GM12878 (cell line): ENCODE data around the gene ZNF473. TPM values are rescaled to one million over a fixed set of nuclear protein-coding genes. Genes with fewer than 3 reads are reported as not detected.

Experiments
- ATAC-seq: fragments of 200-7000 bp; cut with Tn5 transposase; 3 replicates; pipeline ENCODE4 v1.9.1; 2020; ENCODE audit warnings: mild to moderate bottlenecking, moderate library complexity
- BruUV-seq: library from RNA; stranded (reverse); fragments of 400-500 nt; replicated peaks from 2 replicates; lab custom pipeline; 2021; lab: Mats Ljungman, UMichigan
- CTCF ChIA-PET: fragments of 300-600 bp; sonication (Branson Sonifier 250); formaldehyde crosslinking; extraction: SDS; loops from one replicate; lab custom pipeline; 2021; ENCODE audit warnings: inconsistent platforms; lab: Yijun Ruan, JAX
- POLR2A ChIA-PET: fragments of 350-600 bp; formaldehyde crosslinking; extraction: SDS; loops from one replicate; lab custom pipeline; 2021; ENCODE audit warnings: inconsistent platforms; lab: Charles Lee
- RAD21 ChIA-PET: fragments of 300-600 bp; sonication (Branson Sonifier 250); formaldehyde crosslinking; loops from one replicate; lab custom pipeline; 2023; ENCODE audit warnings: antibody characterized with exemption; ENCODE audit not compliant: unreplicated experiment; lab: Charles Lee
- SMC1A ChIA-PET: fragments of 300-600 bp; sonication (Branson Sonifier 250); formaldehyde crosslinking; loops from one replicate; lab custom pipeline; 2023; ENCODE audit not compliant: unreplicated experiment, uncharacterized antibody; lab: Charles Lee
- DNase-seq: peaks from one replicate; pipeline ENCODE4 v3.0.0-alpha.2; 2011; ENCODE audit warnings: low read depth, low spot score
- FAIRE-seq: peaks from 3 replicates; lab custom pipeline; 2011; peaks lifted over from hg19 to GRCh38; lab: Jason Lieb, UNC
- H2AFZ ChIP-seq: 2 replicates; pipeline ENCODE4 v1.6.0; 2011; ENCODE audit warnings: low read depth, low read length, control low read depth; ENCODE audit not compliant: control insufficient read depth
- H3K27ac ChIP-seq: 2 replicates; pipeline ENCODE4 v1.5.1; 2011; ENCODE audit warnings: control low read depth; ENCODE audit not compliant: control insufficient read depth, insufficient read depth
- H3K27me3 ChIP-seq, 2 experiments: replicated peaks in 1 of 2; 2 replicates each; pipeline versions ENCODE4 v1.6.0 to v1.6.1; 2011; ENCODE audit warnings: low read length in 1 of 2; ENCODE audit not compliant: control insufficient read depth in 2 of 2, insufficient read depth in 2 of 2
- H3K36me3 ChIP-seq, 2 experiments: 2 replicates each; pipeline ENCODE4 v1.5.1; 2011; ENCODE audit warnings: low read length in 1 of 2; ENCODE audit not compliant: control insufficient read depth in 2 of 2, insufficient read depth in 2 of 2
- H3K4me1 ChIP-seq: 2 replicates; pipeline ENCODE4 v1.6.1; 2011; ENCODE audit warnings: mild to moderate bottlenecking, low read length, moderate library complexity, mixed read lengths; ENCODE audit not compliant: control insufficient read depth, insufficient read depth
- H3K4me2 ChIP-seq: 2 replicates; pipeline ENCODE4 v1.6.0; 2011; ENCODE audit warnings: control low read depth; ENCODE audit not compliant: control insufficient read depth, insufficient read depth
- H3K4me3 ChIP-seq: fragments of 200-600 bp; sonication (generic); 2 replicates; pipeline ENCODE4 v1.5.1; 2016
- H3K79me2 ChIP-seq: 2 replicates; pipeline ENCODE4 v1.6.0; 2011; ENCODE audit warnings: low read length; ENCODE audit not compliant: control insufficient read depth, insufficient read depth
- H3K9ac ChIP-seq: 2 replicates; pipeline ENCODE4 v1.8.0; 2011; ENCODE audit warnings: low read length, control low read depth, mixed read lengths; ENCODE audit not compliant: control insufficient read depth, insufficient read depth
- H3K9me3 ChIP-seq: replicated peaks from 3 replicates; pipeline ENCODE4 v1.5.1; 2011; ENCODE audit warnings: mild to moderate bottlenecking, low read length; ENCODE audit not compliant: control insufficient read depth, insufficient read depth
- H4K20me1 ChIP-seq: 2 replicates; pipeline ENCODE4 v1.6.0; 2011; ENCODE audit not compliant: control insufficient read depth, insufficient read depth
- BACH1 ChIP-seq: fragments of 450-650 bp; IDR thresholded peaks from 2 replicates; pipeline ENCODE4 v1.6.1; 2017; ENCODE audit warnings: mild to moderate bottlenecking, borderline replicate concordance
- PML ChIP-seq: IDR thresholded peaks from 2 replicates; pipeline ENCODE4 v1.6.1; 2012; ENCODE audit warnings: low read length, inconsistent platforms
- RUNX3 ChIP-seq: IDR thresholded peaks from 2 replicates; pipeline ENCODE4 v1.6.1; 2012; ENCODE audit warnings: low read length, inconsistent platforms
- SIX5 ChIP-seq: IDR thresholded peaks from 2 replicates; pipeline ENCODE4 v1.6.1; 2011; ENCODE audit warnings: mild to moderate bottlenecking, low read depth, low read length, moderate library complexity; ENCODE audit not compliant: severe bottlenecking
- WGBS: methylation state at CpG from one replicate; pipeline ENCODE4 v1.1.6; 2016; ENCODE audit warnings: low lambda C conversion rate; ENCODE audit not compliant: insufficient replicate concordance, insufficient coverage; ENCODE audit errors: missing lambda C conversion rate; 5-methylcytosine and 5-hydroxymethylcytosine counted together
- in situ Hi-C: fragments of 300-500 bp; cut with MboI; formaldehyde crosslinking; loops from 9 replicates; pipeline ENCODE4 v1.14.3; 2018; ENCODE audit warnings: mixed read lengths
- intact Hi-C: fragments of 100-400 bp; cut with micrococcal nuclease; formaldehyde crosslinking; loops from one replicate; pipeline ENCODE4 v1.14.2; 2022; ENCODE audit not compliant: unreplicated experiment
- polyA plus RNA-seq, 11 experiments: library from polyadenylated mRNA; depleted of rRNA in 4 of 11; unstranded in 6 of 11; stranded (reverse) in 5 of 11; fragments of >200 nt; fragmentation: Nextera tagmentation in 4 of 11; fragmentation: Illumina TruSeq in 1 of 11; extraction: Ambion mirVana in 4 of 11; extraction: Trizol in 1 of 11; gene quantifications; 1 replicate in 1 of 11; 2 replicates in 10 of 11; pipeline versions ENCODE4 v1.2.1 to v1.2.3, GENCODE V29; 2011 to 2016; ENCODE audit warnings: inconsistent platforms in 2 of 11, missing spikeins in 2 of 11, low read depth in 1 of 11
- total RNA-seq, 4 experiments: library from RNA; depleted of rRNA in 3 of 4; stranded (reverse); fragments of >200 nt in 3 of 4; fragmentation: Illumina TruSeq in 1 of 4; extraction: Trizol in 1 of 4; gene quantifications; 2 replicates each; pipeline versions ENCODE4 v1.2.1 to v1.2.3, GENCODE V29; 2013 to 2021
- TF ChIP-seq, protein P1 (sequence below): fragments of 450-650 bp; formaldehyde crosslinking; IDR thresholded peaks from 2 replicates; pipeline ENCODE4 v1.5.0; 2022; ENCODE audit warnings: mild to moderate bottlenecking, missing genetic modification characterization
- TF ChIP-seq, protein P2 (sequence below): IDR thresholded peaks from 2 replicates; pipeline ENCODE4 v1.6.1; 2012; ENCODE audit warnings: mild to moderate bottlenecking, low read depth, low read length
- TF ChIP-seq, protein P3 (sequence below): fragments of 150-350 bp; IDR thresholded peaks from 2 replicates; pipeline ENCODE4 v1.6.1; 2016; ENCODE audit warnings: low read depth, low read length
- TF ChIP-seq, protein P4 (sequence below): fragments of 450-650 bp; IDR thresholded peaks from 2 replicates; pipeline ENCODE4 v1.6.1; 2017; ENCODE audit warnings: antibody characterized with exemption, mild to moderate bottlenecking, moderate library complexity

Gene ZNF473
- total and polyA plus RNA-seq, 10 of the 15 experiments (the other 5 are each of a cell fraction or from before 2014, with no cell fraction given), result 2.3 to 14.9 (median 6.3) TPM

DNA sequence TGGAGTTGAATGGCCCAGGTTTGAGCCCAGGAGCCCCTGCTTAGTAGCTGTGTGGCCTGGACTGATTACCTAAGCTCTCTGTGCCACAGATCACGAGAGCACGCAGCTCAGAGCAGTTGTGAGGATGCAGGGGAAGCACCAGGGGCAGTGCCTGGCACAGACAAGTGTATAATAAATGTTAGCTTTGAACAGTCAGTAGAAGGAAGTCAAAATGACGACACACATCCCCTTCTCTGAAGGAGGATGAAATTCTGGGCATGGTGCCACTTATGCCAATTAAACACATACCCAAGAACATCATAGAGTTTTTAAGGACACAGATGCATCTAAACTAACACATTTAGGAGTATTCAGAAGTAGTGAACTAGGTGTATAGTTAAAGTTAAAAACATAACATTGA lies 39.9 kb upstream of the ZNF473 start (continued):
- TF ChIP-seq, protein P1, sequence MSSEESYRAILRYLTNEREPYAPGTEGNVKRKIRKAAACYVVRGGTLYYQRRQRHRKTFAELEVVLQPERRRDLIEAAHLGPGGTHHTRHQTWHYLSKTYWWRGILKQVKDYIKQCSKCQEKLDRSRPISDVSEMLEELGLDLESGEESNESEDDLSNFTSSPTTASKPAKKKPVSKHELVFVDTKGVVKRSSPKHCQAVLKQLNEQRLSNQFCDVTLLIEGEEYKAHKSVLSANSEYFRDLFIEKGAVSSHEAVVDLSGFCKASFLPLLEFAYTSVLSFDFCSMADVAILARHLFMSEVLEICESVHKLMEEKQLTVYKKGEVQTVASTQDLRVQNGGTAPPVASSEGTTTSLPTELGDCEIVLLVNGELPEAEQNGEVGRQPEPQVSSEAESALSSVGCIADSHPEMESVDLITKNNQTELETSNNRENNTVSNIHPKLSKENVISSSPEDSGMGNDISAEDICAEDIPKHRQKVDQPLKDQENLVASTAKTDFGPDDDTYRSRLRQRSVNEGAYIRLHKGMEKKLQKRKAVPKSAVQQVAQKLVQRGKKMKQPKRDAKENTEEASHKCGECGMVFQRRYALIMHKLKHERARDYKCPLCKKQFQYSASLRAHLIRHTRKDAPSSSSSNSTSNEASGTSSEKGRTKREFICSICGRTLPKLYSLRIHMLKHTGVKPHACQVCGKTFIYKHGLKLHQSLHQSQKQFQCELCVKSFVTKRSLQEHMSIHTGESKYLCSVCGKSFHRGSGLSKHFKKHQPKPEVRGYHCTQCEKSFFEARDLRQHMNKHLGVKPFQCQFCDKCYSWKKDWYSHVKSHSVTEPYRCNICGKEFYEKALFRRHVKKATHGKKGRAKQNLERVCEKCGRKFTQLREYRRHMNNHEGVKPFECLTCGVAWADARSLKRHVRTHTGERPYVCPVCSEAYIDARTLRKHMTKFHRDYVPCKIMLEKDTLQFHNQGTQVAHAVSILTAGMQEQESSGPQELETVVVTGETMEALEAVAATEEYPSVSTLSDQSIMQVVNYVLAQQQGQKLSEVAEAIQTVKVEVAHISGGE (CRISPR knock-in tag), result no peak

DNA sequence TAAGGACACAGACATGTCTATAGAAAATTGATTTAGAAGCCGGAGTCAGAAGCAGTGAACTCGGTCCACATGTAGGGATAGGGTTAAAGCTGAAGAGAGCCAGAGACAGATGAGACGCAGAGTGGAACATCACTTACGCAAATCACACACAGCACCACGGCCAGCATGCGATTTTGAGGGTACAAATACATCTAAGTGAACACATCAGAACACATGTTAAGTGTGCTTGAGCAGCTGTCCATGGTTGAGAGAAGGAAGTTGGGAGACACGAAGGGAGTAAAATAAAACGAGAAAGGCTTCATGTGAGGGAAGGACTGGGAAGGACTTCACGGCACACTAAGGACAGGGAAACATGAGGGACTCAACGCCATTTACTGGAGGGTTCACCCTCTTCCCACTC lies 39.5 kb upstream of the ZNF473 start:
- Histone ChIP-seq H3K79me2 (no peaks in the 10 kb centered on the region), H2AFZ (no peak overlapping the region), H3K4me2 (no peak overlapping the region), H3K27ac (no peak overlapping the region), H3K9ac (no peak overlapping the region), H3K4me3 (no peak overlapping the region), H3K4me1 (no peaks in the 10 kb centered on the region), H3K27me3 (no peaks in the 10 kb centered on the region), H4K20me1 (peaks cover 12% of the 10 kb centered on the region; the same call in 1 of the 2 replicates), H3K36me3 (peaks cover 2 to 3% of the 10 kb centered on the region in 2 experiments; a peak in 3 of 4 replicates), H3K9me3 (no peaks in the 10 kb centered on the region)
- RAD21 ChIA-PET, result no interaction called here
- in situ Hi-C loops (no loop called here), intact Hi-C loops (no loop called here)
- BruUV-seq, result no TSS peak
- SMC1A ChIA-PET, result interaction anchor here (1.3 to 1.4 kb wide), 2 partner anchors 29 to 48 kb away, joined by 3 read pairs; no protein-coding TSS in a partner anchor
- WGBS, result 91% methylated on average over 10 of the region's 10 CpGs
- POLR2A ChIA-PET, result no interaction called here
- no peak for ATAC-seq
- no peak for DNase-seq
- CTCF ChIA-PET, result interaction anchor here (1.0 to 1.1 kb wide), 2 partner anchors 11 to 36 kb away, joined by 3 read pairs; no protein-coding TSS in a partner anchor
- FAIRE-seq, result no peak
- TF ChIP-seq, protein P2, sequence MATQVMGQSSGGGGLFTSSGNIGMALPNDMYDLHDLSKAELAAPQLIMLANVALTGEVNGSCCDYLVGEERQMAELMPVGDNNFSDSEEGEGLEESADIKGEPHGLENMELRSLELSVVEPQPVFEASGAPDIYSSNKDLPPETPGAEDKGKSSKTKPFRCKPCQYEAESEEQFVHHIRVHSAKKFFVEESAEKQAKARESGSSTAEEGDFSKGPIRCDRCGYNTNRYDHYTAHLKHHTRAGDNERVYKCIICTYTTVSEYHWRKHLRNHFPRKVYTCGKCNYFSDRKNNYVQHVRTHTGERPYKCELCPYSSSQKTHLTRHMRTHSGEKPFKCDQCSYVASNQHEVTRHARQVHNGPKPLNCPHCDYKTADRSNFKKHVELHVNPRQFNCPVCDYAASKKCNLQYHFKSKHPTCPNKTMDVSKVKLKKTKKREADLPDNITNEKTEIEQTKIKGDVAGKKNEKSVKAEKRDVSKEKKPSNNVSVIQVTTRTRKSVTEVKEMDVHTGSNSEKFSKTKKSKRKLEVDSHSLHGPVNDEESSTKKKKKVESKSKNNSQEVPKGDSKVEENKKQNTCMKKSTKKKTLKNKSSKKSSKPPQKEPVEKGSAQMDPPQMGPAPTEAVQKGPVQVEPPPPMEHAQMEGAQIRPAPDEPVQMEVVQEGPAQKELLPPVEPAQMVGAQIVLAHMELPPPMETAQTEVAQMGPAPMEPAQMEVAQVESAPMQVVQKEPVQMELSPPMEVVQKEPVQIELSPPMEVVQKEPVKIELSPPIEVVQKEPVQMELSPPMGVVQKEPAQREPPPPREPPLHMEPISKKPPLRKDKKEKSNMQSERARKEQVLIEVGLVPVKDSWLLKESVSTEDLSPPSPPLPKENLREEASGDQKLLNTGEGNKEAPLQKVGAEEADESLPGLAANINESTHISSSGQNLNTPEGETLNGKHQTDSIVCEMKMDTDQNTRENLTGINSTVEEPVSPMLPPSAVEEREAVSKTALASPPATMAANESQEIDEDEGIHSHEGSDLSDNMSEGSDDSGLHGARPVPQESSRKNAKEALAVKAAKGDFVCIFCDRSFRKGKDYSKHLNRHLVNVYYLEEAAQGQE, result no peak
- no peak for TF ChIP-seq BACH1
- TF ChIP-seq, protein P3, sequence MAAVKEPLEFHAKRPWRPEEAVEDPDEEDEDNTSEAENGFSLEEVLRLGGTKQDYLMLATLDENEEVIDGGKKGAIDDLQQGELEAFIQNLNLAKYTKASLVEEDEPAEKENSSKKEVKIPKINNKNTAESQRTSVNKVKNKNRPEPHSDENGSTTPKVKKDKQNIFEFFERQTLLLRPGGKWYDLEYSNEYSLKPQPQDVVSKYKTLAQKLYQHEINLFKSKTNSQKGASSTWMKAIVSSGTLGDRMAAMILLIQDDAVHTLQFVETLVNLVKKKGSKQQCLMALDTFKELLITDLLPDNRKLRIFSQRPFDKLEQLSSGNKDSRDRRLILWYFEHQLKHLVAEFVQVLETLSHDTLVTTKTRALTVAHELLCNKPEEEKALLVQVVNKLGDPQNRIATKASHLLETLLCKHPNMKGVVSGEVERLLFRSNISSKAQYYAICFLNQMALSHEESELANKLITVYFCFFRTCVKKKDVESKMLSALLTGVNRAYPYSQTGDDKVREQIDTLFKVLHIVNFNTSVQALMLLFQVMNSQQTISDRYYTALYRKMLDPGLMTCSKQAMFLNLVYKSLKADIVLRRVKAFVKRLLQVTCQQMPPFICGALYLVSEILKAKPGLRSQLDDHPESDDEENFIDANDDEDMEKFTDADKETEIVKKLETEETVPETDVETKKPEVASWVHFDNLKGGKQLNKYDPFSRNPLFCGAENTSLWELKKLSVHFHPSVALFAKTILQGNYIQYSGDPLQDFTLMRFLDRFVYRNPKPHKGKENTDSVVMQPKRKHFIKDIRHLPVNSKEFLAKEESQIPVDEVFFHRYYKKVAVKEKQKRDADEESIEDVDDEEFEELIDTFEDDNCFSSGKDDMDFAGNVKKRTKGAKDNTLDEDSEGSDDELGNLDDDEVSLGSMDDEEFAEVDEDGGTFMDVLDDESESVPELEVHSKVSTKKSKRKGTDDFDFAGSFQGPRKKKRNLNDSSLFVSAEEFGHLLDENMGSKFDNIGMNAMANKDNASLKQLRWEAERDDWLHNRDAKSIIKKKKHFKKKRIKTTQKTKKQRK, result no peak
- TF ChIP-seq RUNX3, result no peak
- TF ChIP-seq, protein P4, sequence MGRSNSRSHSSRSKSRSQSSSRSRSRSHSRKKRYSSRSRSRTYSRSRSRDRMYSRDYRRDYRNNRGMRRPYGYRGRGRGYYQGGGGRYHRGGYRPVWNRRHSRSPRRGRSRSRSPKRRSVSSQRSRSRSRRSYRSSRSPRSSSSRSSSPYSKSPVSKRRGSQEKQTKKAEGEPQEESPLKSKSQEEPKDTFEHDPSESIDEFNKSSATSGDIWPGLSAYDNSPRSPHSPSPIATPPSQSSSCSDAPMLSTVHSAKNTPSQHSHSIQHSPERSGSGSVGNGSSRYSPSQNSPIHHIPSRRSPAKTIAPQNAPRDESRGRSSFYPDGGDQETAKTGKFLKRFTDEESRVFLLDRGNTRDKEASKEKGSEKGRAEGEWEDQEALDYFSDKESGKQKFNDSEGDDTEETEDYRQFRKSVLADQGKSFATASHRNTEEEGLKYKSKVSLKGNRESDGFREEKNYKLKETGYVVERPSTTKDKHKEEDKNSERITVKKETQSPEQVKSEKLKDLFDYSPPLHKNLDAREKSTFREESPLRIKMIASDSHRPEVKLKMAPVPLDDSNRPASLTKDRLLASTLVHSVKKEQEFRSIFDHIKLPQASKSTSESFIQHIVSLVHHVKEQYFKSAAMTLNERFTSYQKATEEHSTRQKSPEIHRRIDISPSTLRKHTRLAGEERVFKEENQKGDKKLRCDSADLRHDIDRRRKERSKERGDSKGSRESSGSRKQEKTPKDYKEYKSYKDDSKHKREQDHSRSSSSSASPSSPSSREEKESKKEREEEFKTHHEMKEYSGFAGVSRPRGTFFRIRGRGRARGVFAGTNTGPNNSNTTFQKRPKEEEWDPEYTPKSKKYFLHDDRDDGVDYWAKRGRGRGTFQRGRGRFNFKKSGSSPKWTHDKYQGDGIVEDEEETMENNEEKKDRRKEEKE, result no peak
- TF ChIP-seq SIX5, result no peak
- TF ChIP-seq PML, result no peak
